Activated CD4-positive, alpha-beta T cell treated with anti-CD3 and anti-CD28 coated beads, Interleukin-2, amount 10 ng/mL, durations not matched to agents 24 days and 14 days (primary cell): ENCODE results near the gene PRLH. TPM values are rescaled to one million over a fixed set of nuclear protein-coding genes. Genes with fewer than 3 reads are reported as not detected.

ENCODE experiments used
- total RNA-seq: library from RNA; stranded (reverse); gene quantifications from 2 replicates; pipeline ENCODE4 v1.2.3, GENCODE V29; 2022

The PRLH gene
- total RNA-seq, 1 donor from 2014 or later = not detected

Other genes with a start within 250 kb of the PRLH start
- 27.6 and 28.7 TPM in 2 replicates for gene COL6A3, start 152.4 kb upstream of the PRLH start, total RNA-seq
- gene MLPH, start 79.3 kb upstream of the PRLH start, total RNA-seq = not detected in 2 replicates
- gene RAB17, start 24.2 kb downstream of the PRLH start, total RNA-seq = 0.26 TPM in 1 of 2 replicates, not detected in the other
- gene LRRFIP1, start 61.0 kb downstream of the PRLH start, total RNA-seq = 210 and 216 TPM in 2 replicates
- 0.42 and 0.57 TPM in 2 replicates for gene RBM44, start 232.2 kb downstream of the PRLH start, total RNA-seq